CD14-positive monocyte (primary cell): ENCODE results near the gene TPCN1. TPM values are rescaled to one million over a fixed set of nuclear protein-coding genes. Genes with fewer than 3 reads are reported as not detected.
A peak's percentile ranks its signal among the peaks of the same experiment; 100 is the strongest.

Experiments
- DNase-seq, 3 donors: peaks; one replicate each; pipeline ENCODE4 v3.0.0-alpha.2; 2011 to 2022
- H2AFZ ChIP-seq: 2 replicates; pipeline ENCODE4 v1.6.0; 2012; ENCODE audit warnings: mild to moderate bottlenecking, low read depth, low read length, inconsistent platforms; ENCODE audit not compliant: insufficient read depth, poor library complexity, severe bottlenecking
- H3K27ac ChIP-seq, 2 donors: 1 replicate in 1 of 2; 2 replicates in 1 of 2; pipeline ENCODE4 v1.5.1; 2012 to 2013; ENCODE audit warnings: low read length in 2 of 2, control low read depth in 1 of 2, inconsistent platforms in 1 of 2, low read depth in 1 of 2, mild to moderate bottlenecking in 1 of 2
- H3K27me3 ChIP-seq, 2 donors: one replicate each; pipeline versions ENCODE4 v1.6.0 to v1.6.1; 2011 to 2013; ENCODE audit warnings: low read length in 2 of 2; ENCODE audit not compliant: control insufficient read depth in 2 of 2, insufficient read depth in 2 of 2
- H3K36me3 ChIP-seq, 2 donors: replicated peaks in 1 of 2; 1 replicate in 1 of 2; 2 replicates in 1 of 2; pipeline versions ENCODE4 v1.5.1 to v1.6.1; 2012 to 2013; ENCODE audit warnings: low read length in 2 of 2, control low read depth in 1 of 2, inconsistent platforms in 1 of 2, mild to moderate bottlenecking in 1 of 2; ENCODE audit not compliant: insufficient read depth in 2 of 2, control insufficient read depth in 1 of 2
- H3K4me1 ChIP-seq, 2 donors: 1 replicate in 1 of 2; 2 replicates in 1 of 2; pipeline versions ENCODE4 v1.5.1 to v1.6.1; 2012 to 2013; ENCODE audit warnings: low read length in 2 of 2, control low read depth in 1 of 2, inconsistent platforms in 1 of 2, mild to moderate bottlenecking in 1 of 2, moderate library complexity in 1 of 2; ENCODE audit not compliant: insufficient read depth in 2 of 2, control insufficient read depth in 1 of 2
- H3K4me2 ChIP-seq: replicated peaks from 2 replicates; pipeline ENCODE3; 2012; ENCODE audit warnings: low read length, moderate library complexity, mild to moderate bottlenecking; ENCODE audit not compliant: poor library complexity, severe bottlenecking; ENCODE audit errors: extremely low read depth
- H3K4me3 ChIP-seq, 3 experiments: fragments of 200-600 bp in 1 of 3; sonication (generic) in 1 of 3; replicated peaks in 1 of 3; 1 replicate in 2 of 3; 2 replicates in 1 of 3; pipeline ENCODE4 v1.5.1; 2011 to 2013; ENCODE audit warnings: low read length in 3 of 3, mild to moderate bottlenecking in 3 of 3, control low read depth in 2 of 3, low read depth in 2 of 3, inconsistent platforms in 1 of 3, moderate library complexity in 1 of 3
- H3K79me2 ChIP-seq: 2 replicates; pipeline ENCODE4 v1.6.0; 2012; ENCODE audit warnings: mild to moderate bottlenecking, control low read depth, inconsistent platforms, low read length, moderate library complexity; ENCODE audit not compliant: insufficient read depth
- H3K9ac ChIP-seq: 2 replicates; pipeline ENCODE4 v1.6.0; 2017; ENCODE audit warnings: low read length, mild to moderate bottlenecking; ENCODE audit not compliant: insufficient read depth, poor library complexity, severe bottlenecking
- H3K9me3 ChIP-seq, 2 donors: replicated peaks in 1 of 2; 1 replicate in 1 of 2; 2 replicates in 1 of 2; pipeline versions ENCODE4 v1.5.1 to v1.6.1; 2012 to 2013; ENCODE audit warnings: low read length in 2 of 2, control low read depth in 1 of 2; ENCODE audit not compliant: control insufficient read depth in 1 of 2, insufficient read depth in 1 of 2
- H4K20me1 ChIP-seq: 2 replicates; pipeline ENCODE4 v1.6.0; 2012; ENCODE audit warnings: mild to moderate bottlenecking, low read length, control low read depth, moderate library complexity; ENCODE audit not compliant: insufficient read depth
- H3K27ac Mint-ChIP-seq, 7 donors: one replicate each; pipeline ENCODE4 v1.8.0; 2020; ENCODE audit warnings: mild to moderate bottlenecking in 7 of 7, mixed read lengths in 7 of 7, moderate library complexity in 6 of 7, inconsistent platforms in 2 of 7
- H3K27me3 Mint-ChIP-seq, 3 donors: one replicate each; pipeline ENCODE4 v1.8.0; 2021 to 2022; ENCODE audit warnings: low read depth in 3 of 3, mild to moderate bottlenecking in 3 of 3, mixed read lengths in 3 of 3, moderate library complexity in 3 of 3, inconsistent platforms in 1 of 3
- H3K36me3 Mint-ChIP-seq, 2 donors: one replicate each; pipeline ENCODE4 v1.8.0; 2020; ENCODE audit warnings: mixed read lengths in 2 of 2, inconsistent platforms in 1 of 2, mild to moderate bottlenecking in 1 of 2
- H3K4me1 Mint-ChIP-seq: one replicate; pipeline ENCODE4 v1.8.0; 2020; ENCODE audit warnings: mild to moderate bottlenecking, mixed read lengths
- H3K4me3 Mint-ChIP-seq, 2 donors: one replicate each; pipeline ENCODE4 v1.8.0; 2020; ENCODE audit warnings: mild to moderate bottlenecking in 2 of 2, mixed read lengths in 2 of 2, moderate library complexity in 1 of 2
- H3K9me3 Mint-ChIP-seq, 7 donors: one replicate each; pipeline ENCODE4 v1.8.0; 2020 to 2022; ENCODE audit warnings: mixed read lengths in 7 of 7, mild to moderate bottlenecking in 6 of 7, moderate library complexity in 6 of 7, inconsistent platforms in 2 of 7
- WGBS: methylation state at CpG from one replicate; pipeline ENCODE4 v1.1.5; 2013; ENCODE audit warnings: missing lambda C conversion rate; ENCODE audit not compliant: insufficient coverage; 5-methylcytosine and 5-hydroxymethylcytosine counted together
- intact Hi-C, 2 donors: fragments of 100-400 bp; cut with micrococcal nuclease; formaldehyde crosslinking; loops; one replicate each; pipeline versions ENCODE4 v1.15.0 to v1.15.1; 2023
- polyA plus RNA-seq, 3 donors: library from polyadenylated mRNA; depleted of rRNA in 1 of 3; unstranded in 2 of 3; stranded (reverse) in 1 of 3; fragments of 300-500 nt in 2 of 3; fragments of >200 nt in 1 of 3; fragmentation: Illumina TruSeq in 2 of 3; gene quantifications; 1 replicate in 2 of 3; 2 replicates in 1 of 3; pipeline ENCODE4 v1.2.3, GENCODE V29; 2012 to 2021
- TF ChIP-seq, protein P1 (sequence below): fragments of 200-600 bp; IDR thresholded peaks from one replicate; pipeline ENCODE4 v1.8.0; 2022; ENCODE audit warnings: antibody characterized with exemption, mild to moderate bottlenecking

Gene TPCN1
- polyA plus RNA-seq, 3 donors: 20.4 to 110 (median 34.9) TPM

- Histone ChIP-seq H4K20me1 (peaks cover 54% of the 10 kb centered on the region), H3K27ac (peak overlapping the region in 1 of 2 donors; percentile 14), H3K9me3 (no peaks in the 10 kb centered on the region), H3K4me1 (peaks cover 8 to 9% of the 10 kb centered on the region in 2 donors), H3K4me2 (no peak overlapping the region), H3K4me3 (no peak overlapping the region), H2AFZ (no peak overlapping the region), H3K36me3 (peaks cover 74 to 88% of the 10 kb centered on the region in 2 donors), H3K9ac (no peak overlapping the region), H3K79me2 (no peaks in the 10 kb centered on the region), H3K27me3 (no peaks in the 10 kb centered on the region)
- peak overlapping the region in 3 of 7 donors; percentile 52 to 65 (median 58) for H3K27ac Mint-ChIP-seq
- DNase-seq: no peak
- intact Hi-C loops: no loop called here
- peaks cover 18% of the 10 kb centered on the region for H3K4me1 Mint-ChIP-seq
- H3K36me3 Mint-ChIP-seq: peaks cover 67 to 90% of the 10 kb centered on the region in 2 donors
- peaks cover 0 to 4% (median 0%) of the 10 kb centered on the region in 3 donors for H3K27me3 Mint-ChIP-seq
- WGBS: 96% methylated on average over 4 of the region's 5 CpGs
- TF ChIP-seq, protein P1, sequence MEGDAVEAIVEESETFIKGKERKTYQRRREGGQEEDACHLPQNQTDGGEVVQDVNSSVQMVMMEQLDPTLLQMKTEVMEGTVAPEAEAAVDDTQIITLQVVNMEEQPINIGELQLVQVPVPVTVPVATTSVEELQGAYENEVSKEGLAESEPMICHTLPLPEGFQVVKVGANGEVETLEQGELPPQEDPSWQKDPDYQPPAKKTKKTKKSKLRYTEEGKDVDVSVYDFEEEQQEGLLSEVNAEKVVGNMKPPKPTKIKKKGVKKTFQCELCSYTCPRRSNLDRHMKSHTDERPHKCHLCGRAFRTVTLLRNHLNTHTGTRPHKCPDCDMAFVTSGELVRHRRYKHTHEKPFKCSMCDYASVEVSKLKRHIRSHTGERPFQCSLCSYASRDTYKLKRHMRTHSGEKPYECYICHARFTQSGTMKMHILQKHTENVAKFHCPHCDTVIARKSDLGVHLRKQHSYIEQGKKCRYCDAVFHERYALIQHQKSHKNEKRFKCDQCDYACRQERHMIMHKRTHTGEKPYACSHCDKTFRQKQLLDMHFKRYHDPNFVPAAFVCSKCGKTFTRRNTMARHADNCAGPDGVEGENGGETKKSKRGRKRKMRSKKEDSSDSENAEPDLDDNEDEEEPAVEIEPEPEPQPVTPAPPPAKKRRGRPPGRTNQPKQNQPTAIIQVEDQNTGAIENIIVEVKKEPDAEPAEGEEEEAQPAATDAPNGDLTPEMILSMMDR: no peak
- H3K9me3 Mint-ChIP-seq: peaks cover 0 to 3% (median 0%) of the 10 kb centered on the region in 7 donors
- no peak overlapping the region for H3K4me3 Mint-ChIP-seq
Observed at GRCh38 chr12:113298472-113298817, 77.2 kb downstream of the TPCN1 start.

GRCh38 chr12:113298861-113299545 is 77.7 kb downstream of the TPCN1 start:
- Mint-ChIP-seq H3K27me3 (peaks cover 0 to 4% (median 0%) of the 10 kb centered on the region in 3 donors), H3K9me3 (peaks cover 0 to 3% (median 0%) of the 10 kb centered on the region in 7 donors), H3K4me1 (peaks cover 21% of the 10 kb centered on the region), H3K36me3 (peaks cover 68 to 90% of the 10 kb centered on the region in 2 donors), H3K27ac (peak overlapping the region in 5 of 7 donors; percentile 40 to 81 (median 58)), H3K4me3 (no peak overlapping the region)
- DNase-seq: no peak
- Histone ChIP-seq H3K36me3 (peaks cover 70 to 88% of the 10 kb centered on the region in 2 donors), H4K20me1 (peaks cover 58% of the 10 kb centered on the region), H3K27ac (peak overlapping the region in 1 of 2 donors; percentile 14), H3K4me2 (no peak overlapping the region), H3K4me1 (peaks cover 8 to 9% of the 10 kb centered on the region in 2 donors), H3K79me2 (no peaks in the 10 kb centered on the region), H3K9me3 (no peaks in the 10 kb centered on the region), H2AFZ (no peak overlapping the region), H3K9ac (no peak overlapping the region), H3K4me3 (no peak overlapping the region), H3K27me3 (no peaks in the 10 kb centered on the region)
- intact Hi-C loops: no loop called here
- WGBS: 95% methylated on average over 20 of the region's 20 CpGs
- TF ChIP-seq, protein P1: no peak
